Karpas-422 (cell line): ENCODE data around the gene DRD3. TPM values are rescaled to one million over a fixed set of nuclear protein-coding genes. Genes with fewer than 3 reads are reported as not detected.

ENCODE experiments used
- DNase-seq: peaks from one replicate; pipeline ENCODE4 v3.0.0-alpha.2; 2015
- H2AFZ ChIP-seq: fragments of 200-600 bp; sonication (generic); 2 replicates; pipeline ENCODE4 v1.6.1; 2014; ENCODE audit warnings: antibody characterized with exemption, low read length, mixed read lengths
- H3K27ac ChIP-seq: fragments of 200-600 bp; sonication (generic); 2 replicates; pipeline ENCODE4 v1.5.1; 2014; ENCODE audit warnings: mild to moderate bottlenecking, low read length, moderate library complexity
- H3K27me3 ChIP-seq: fragments of 200-600 bp; sonication (generic); 2 replicates; pipeline ENCODE4 v1.6.1; 2014; ENCODE audit warnings: low read length, mixed read lengths
- H3K36me3 ChIP-seq: fragments of 200-600 bp; sonication (generic); 2 replicates; pipeline ENCODE4 v1.6.1; 2014; ENCODE audit warnings: low read length, mixed read lengths; ENCODE audit not compliant: insufficient read depth
- H3K4me1 ChIP-seq: fragments of 200-600 bp; sonication (generic); 2 replicates; pipeline ENCODE4 v1.6.1; 2014; ENCODE audit warnings: mild to moderate bottlenecking, low read length, mixed read lengths
- H3K4me2 ChIP-seq: fragments of 200-600 bp; sonication (generic); 2 replicates; pipeline ENCODE4 v1.6.1; 2014; ENCODE audit warnings: low read length, low read depth, mild to moderate bottlenecking; ENCODE audit not compliant: poor library complexity, severe bottlenecking
- H3K4me3 ChIP-seq: fragments of 200-600 bp; sonication (generic); 2 replicates; pipeline ENCODE4 v1.5.1; 2014; ENCODE audit warnings: mild to moderate bottlenecking, antibody characterized with exemption, low read length, mixed read lengths
- H3K79me2 ChIP-seq: fragments of 200-600 bp; sonication (generic); 2 replicates; pipeline ENCODE4 v1.6.1; 2014; ENCODE audit warnings: mild to moderate bottlenecking, low read length, mixed read lengths
- H3K9ac ChIP-seq: fragments of 200-600 bp; sonication (generic); 2 replicates; pipeline ENCODE4 v1.6.0; 2014; ENCODE audit warnings: low read length
- H3K9me2 ChIP-seq: fragments of 200-600 bp; sonication (generic), shearing (Covaris generic); replicated peaks from 2 replicates; pipeline ENCODE4 v1.6.0; 2014; ENCODE audit warnings: mild to moderate bottlenecking, low read length, moderate library complexity; ENCODE audit not compliant: insufficient read depth
- H3K9me3 ChIP-seq: fragments of 300-700, 200-600 bp; sonication (generic); 2 replicates; pipeline ENCODE4 v1.6.1; 2014; ENCODE audit warnings: low read length, mixed read lengths
- H4K20me1 ChIP-seq: fragments of 200-600 bp; sonication (generic); 2 replicates; pipeline ENCODE4 v1.6.1; 2014; ENCODE audit warnings: mild to moderate bottlenecking, antibody characterized with exemption, low read length, low read depth; ENCODE audit not compliant: insufficient read depth
- total RNA-seq: library from RNA; depleted of rRNA; stranded (reverse); fragments of >200 nt; shearing (Covaris generic); gene quantifications from 2 replicates; pipeline ENCODE4 v1.2.3, GENCODE V29; 2014; ENCODE audit warnings: low replicate concordance

Gene DRD3
- total RNA-seq, 1 experiment from 2014 or later: not detected

DNA sequence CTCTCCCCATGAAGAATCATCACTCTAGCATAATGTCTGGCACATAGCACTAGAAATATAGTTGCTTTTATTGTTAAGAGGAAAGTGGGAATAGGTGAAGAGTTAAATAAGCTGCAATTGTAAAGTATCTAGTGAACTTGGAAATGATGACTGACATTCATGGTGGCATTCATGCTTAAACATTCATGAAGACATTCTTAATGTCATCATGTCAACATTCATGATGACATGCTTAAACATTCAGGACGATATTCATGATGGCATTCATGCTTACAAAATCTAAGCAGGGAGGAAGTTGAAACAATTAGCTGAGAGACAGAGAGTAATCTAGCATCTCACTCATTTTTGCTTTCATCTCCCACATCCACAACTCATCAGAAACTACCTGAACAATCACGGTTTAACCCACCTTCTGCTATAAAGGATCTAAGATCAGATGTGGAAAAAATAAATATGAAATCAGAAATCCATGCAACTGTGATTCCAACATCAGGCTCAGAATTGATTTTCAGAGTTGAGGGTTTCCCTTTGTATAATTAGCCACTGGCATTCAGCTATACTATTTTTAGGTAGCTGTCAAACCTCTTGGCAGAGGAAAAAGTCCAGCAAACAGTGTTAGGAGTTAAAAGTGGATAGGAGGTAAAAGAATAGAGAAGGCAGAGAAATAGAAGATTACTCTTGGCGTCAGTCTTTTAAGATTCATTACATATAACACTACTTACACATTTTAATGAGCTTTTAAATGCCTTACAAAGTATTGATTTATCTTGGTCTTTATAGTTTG lies 3.5 kb downstream of the DRD3 start:
- Histone ChIP-seq H3K9ac (no peak overlapping the region), H3K4me3 (no peak overlapping the region), H3K27ac (no peak overlapping the region), H3K9me2 (no peaks in the 10 kb centered on the region), H3K9me3 (no peaks in the 10 kb centered on the region), H3K27me3 (no peaks in the 10 kb centered on the region), H2AFZ (no peak overlapping the region), H3K79me2 (no peaks in the 10 kb centered on the region), H3K4me2 (no peak overlapping the region), H3K36me3 (no peaks in the 10 kb centered on the region), H3K4me1 (no peaks in the 10 kb centered on the region), H4K20me1 (no peaks in the 10 kb centered on the region)
- no peak for DNase-seq

DNA sequence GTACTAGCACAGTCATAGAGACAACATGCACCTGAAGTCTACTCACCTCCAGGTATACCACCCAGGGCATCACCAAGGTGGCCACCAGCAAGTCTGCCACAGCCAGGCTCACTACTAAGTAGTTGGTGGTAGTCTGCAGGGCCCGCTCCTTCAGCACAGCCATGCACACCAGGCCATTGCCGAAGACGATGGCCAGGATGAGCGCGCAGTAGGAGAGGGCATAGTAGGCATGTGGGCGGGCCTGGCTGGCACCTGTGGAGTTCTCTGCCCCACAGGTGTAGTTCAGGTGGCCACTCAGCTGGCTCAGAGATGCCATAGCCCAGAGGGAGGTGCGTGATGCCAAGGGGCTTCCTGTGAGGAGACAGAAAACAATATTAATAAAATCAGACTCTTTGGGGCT lies 7.2 kb downstream of the DRD3 start:
- H3K9ac ChIP-seq: no peak overlapping the region
- no peaks in the 10 kb centered on the region for H4K20me1 ChIP-seq
- no peaks in the 10 kb centered on the region for H3K79me2 ChIP-seq
- H3K27ac ChIP-seq: no peak overlapping the region
- H3K4me1 ChIP-seq: no peaks in the 10 kb centered on the region
- DNase-seq: no peak
- no peak overlapping the region for H3K4me3 ChIP-seq
- H3K36me3 ChIP-seq: no peaks in the 10 kb centered on the region
- H3K27me3 ChIP-seq: no peaks in the 10 kb centered on the region
- H3K9me2 ChIP-seq: no peaks in the 10 kb centered on the region
- no peak overlapping the region for H3K4me2 ChIP-seq
- no peak overlapping the region for H2AFZ ChIP-seq
- H3K9me3 ChIP-seq: no peaks in the 10 kb centered on the region

DNA sequence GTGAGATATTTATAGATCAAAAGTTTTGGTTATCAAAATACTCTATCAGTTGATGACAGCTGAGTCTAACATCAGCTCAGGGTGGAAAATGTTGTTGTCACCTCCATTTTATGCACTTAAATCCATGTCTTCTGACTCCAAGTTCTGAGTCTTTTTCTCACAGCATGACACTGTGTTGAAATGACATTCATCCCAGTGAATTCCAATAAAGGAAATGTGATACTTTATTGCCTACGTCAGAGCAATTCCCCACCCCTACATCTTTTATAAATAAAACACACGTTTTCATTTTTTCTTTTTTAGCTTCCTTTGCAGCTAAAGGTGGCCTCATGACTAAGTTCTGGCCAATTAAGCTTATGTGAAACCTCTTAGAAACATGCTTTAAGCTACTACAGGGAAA lies 10.7 kb downstream of the DRD3 start:
- H3K4me3 ChIP-seq: no peak overlapping the region
- no peaks in the 10 kb centered on the region for H3K27me3 ChIP-seq
- no peak overlapping the region for H2AFZ ChIP-seq
- no peaks in the 10 kb centered on the region for H4K20me1 ChIP-seq
- no peak overlapping the region for H3K9ac ChIP-seq
- no peaks in the 10 kb centered on the region for H3K9me2 ChIP-seq
- H3K27ac ChIP-seq: no peak overlapping the region
- H3K36me3 ChIP-seq: no peaks in the 10 kb centered on the region
- no peaks in the 10 kb centered on the region for H3K9me3 ChIP-seq
- H3K79me2 ChIP-seq: no peaks in the 10 kb centered on the region
- no peaks in the 10 kb centered on the region for H3K4me1 ChIP-seq
- DNase-seq: no peak
- H3K4me2 ChIP-seq: no peak overlapping the region

DNA sequence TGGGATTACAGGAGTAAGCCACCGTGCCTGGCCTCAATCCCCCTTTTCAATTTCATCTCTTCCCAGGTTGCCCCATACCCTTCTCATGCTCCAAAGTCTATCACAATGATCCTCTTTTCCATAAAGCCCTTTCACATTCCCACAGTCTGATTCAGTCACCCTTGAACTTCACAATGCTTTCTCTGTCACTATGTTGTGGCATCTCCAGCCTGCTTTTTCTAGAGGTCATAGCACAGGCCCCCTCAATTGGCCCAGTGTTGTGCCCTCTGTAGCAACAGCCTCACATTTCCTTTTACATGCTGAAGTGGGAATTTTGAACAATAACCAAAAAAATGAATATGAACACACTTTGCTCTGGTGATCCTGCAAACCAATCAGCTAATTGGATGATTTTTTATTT lies 21.5 kb downstream of the DRD3 start:
- DNase-seq: peak; percentile 19
- Histone ChIP-seq H3K9ac (no peak overlapping the region), H3K27ac (no peak overlapping the region), H3K4me2 (no peak overlapping the region), H3K9me3 (no peaks in the 10 kb centered on the region), H3K4me1 (peaks cover 6% of the 10 kb centered on the region), H3K4me3 (no peak overlapping the region), H3K79me2 (no peaks in the 10 kb centered on the region), H2AFZ (no peak overlapping the region), H3K36me3 (no peaks in the 10 kb centered on the region), H4K20me1 (no peaks in the 10 kb centered on the region), H3K9me2 (no peaks in the 10 kb centered on the region), H3K27me3 (no peaks in the 10 kb centered on the region)

DNA sequence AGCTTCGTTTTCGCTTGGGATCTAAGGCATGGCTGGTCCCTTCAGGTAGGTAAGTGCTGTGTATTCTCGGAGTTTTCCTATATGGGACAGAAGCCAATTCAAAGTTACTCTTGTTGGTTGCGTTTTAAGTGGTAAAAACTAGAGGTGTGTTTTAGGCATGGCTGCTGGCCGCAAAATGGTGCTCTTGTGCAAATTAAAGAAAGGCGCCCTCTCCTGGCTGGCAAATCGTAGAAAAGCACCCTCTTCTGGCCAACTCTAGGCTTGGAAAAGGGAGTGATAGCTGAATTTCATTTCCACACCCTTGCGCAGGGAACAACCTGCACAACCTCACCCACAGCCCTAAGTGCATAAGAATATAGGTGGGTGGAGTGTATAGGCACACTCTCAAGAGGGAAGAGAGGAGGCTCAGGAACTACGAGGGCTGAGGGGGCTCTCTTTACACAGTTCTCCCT lies 23.5 kb downstream of the DRD3 start:
- Histone ChIP-seq H2AFZ (peak overlapping the region; percentile 60; the same call in 1 of the 2 replicates), H3K4me1 (peaks cover 8% of the 10 kb centered on the region), H3K27ac (no peak overlapping the region), H3K4me2 (no peak overlapping the region), H3K9ac (no peak overlapping the region), H3K9me3 (no peaks in the 10 kb centered on the region), H3K9me2 (no peaks in the 10 kb centered on the region), H4K20me1 (no peaks in the 10 kb centered on the region), H3K79me2 (no peaks in the 10 kb centered on the region), H3K4me3 (no peak overlapping the region), H3K27me3 (no peaks in the 10 kb centered on the region), H3K36me3 (no peaks in the 10 kb centered on the region)
- peak; percentile 84 for DNase-seq

DNA sequence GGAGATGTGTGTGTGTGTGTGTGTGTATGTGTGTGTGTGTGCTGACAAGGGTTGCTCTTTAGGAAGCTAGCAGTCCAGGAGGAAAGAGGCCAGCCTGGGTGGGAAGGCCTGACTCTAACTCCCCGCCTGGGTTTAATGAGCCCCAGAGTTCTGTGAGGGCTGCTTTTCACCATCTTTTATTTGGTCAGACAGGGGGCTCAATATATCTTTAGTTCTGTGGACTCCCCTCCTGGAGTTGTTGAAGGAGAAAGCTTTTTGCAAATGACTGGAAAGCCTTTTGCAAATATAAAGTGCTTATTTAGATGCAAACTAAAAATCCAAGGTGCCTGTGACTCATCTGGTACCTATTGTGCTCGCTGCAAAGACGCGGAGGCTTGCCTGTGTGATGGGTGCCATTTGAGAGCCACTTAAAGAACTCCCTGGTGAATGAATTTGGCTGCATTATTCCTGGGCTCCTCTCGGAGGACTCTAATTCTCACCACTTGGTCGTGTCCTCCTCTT lies 24.5 kb downstream of the DRD3 start:
- peak overlapping the region; percentile 1; the same call in 1 of the 2 replicates for H2AFZ ChIP-seq

DNA sequence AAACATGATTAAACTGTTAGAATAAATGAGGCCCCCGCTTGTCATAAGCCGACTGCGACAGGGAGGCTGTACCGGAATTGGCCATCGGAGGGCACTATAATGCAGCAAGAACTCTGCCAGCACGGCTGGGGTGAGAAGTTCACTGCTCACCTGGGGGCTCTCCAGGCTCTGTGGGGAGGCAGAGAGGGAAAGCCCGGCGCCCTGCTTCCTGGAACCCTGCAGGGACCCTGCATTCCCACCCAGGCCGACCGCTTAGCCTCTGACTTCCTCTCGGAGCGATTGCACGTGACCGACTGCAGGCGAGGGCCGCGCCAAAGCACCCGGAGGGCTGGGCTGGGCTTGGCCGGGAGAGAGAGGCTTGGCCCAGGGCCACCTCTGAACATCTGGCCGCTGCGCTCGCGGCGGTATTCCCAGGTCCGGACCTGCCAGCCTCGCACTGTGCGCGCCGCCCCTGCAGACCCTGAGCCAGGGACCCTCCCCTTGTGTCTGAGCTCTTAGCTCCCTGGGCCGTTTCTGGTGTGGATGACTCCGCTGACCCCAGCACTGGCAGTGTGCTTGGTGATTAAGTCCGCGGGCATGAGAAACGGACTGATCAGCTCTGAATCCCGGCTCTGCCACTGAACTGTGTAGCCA lies 26.2 kb downstream of the DRD3 start:
- Histone ChIP-seq H3K27me3 (no peaks in the 10 kb centered on the region), H3K27ac (no peak overlapping the region), H2AFZ (peak overlapping the region; percentile 84), H3K4me2 (peak overlapping the region; percentile 79), H3K9ac (peak overlapping the region; percentile 57), H3K36me3 (no peaks in the 10 kb centered on the region), H3K79me2 (no peaks in the 10 kb centered on the region), H4K20me1 (no peaks in the 10 kb centered on the region), H3K9me2 (no peaks in the 10 kb centered on the region), H3K9me3 (no peaks in the 10 kb centered on the region), H3K4me1 (peaks cover 14% of the 10 kb centered on the region), H3K4me3 (peak overlapping the region; percentile 61)
- DNase-seq: peak; percentile 91

More for the DNA sequence above, 24.5 kb downstream of the DRD3 start:
- peak; percentile 16 for DNase-seq
- Histone ChIP-seq H3K27ac (no peak overlapping the region), H3K27me3 (no peaks in the 10 kb centered on the region), H3K36me3 (no peaks in the 10 kb centered on the region), H3K9me2 (no peaks in the 10 kb centered on the region), H3K4me3 (no peak overlapping the region), H3K4me1 (peaks cover 14% of the 10 kb centered on the region), H3K79me2 (no peaks in the 10 kb centered on the region), H3K9ac (no peak overlapping the region), H3K4me2 (no peak overlapping the region), H3K9me3 (no peaks in the 10 kb centered on the region), H4K20me1 (no peaks in the 10 kb centered on the region)

DNA sequence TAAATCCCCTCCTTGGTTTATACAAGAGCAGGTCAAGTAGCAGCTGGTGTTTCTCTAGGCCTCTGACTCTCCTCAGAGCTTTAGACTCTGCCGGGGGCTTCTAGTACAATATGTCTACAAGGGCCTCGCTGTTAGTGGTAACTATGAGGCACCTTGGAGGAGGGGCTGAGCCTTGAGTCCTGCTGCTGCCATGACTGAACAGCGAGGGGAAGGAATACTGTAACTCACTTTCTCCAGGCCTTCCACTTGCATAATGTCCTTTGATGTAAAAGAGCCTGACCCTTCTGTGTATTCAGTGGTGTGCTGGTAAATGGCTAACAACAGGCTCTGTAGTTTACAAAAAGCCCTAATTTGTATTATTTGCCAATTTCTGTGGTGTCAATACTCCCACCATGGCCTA lies 27.8 kb downstream of the DRD3 start:
- Histone ChIP-seq H3K4me1 (peaks cover 14% of the 10 kb centered on the region), H3K4me3 (no peak overlapping the region), H3K4me2 (no peak overlapping the region), H3K27ac (no peak overlapping the region), H3K36me3 (no peaks in the 10 kb centered on the region), H3K9me2 (no peaks in the 10 kb centered on the region), H3K79me2 (no peaks in the 10 kb centered on the region), H3K9ac (no peak overlapping the region), H3K27me3 (no peaks in the 10 kb centered on the region), H4K20me1 (no peaks in the 10 kb centered on the region), H2AFZ (no peak overlapping the region), H3K9me3 (no peaks in the 10 kb centered on the region)
- no peak for DNase-seq
